Endometrial microvascular endothelial cells (primary cell): ENCODE measurements around the gene SYNE3. TPM values are rescaled to one million over a fixed set of nuclear protein-coding genes. Genes with fewer than 3 reads are reported as not detected.

Experiments
- in situ Hi-C: cut with HindIII; loops from 2 replicates; pipeline ENCODE4 v1.10.0; 2017; ENCODE audit warnings: low sequenced_read_pairs, low pct_unique_long_range_greater_than_20kb; ENCODE audit errors: inconsistent ontology term
- total RNA-seq: library from RNA; depleted of rRNA; stranded (reverse); fragments of >200 nt; gene quantifications from one replicate; pipeline ENCODE4 v1.2.3, GENCODE V29; 2015; ENCODE audit errors: inconsistent ontology term

Gene SYNE3
- total RNA-seq, 1 donor from 2014 or later: 10.2 TPM

- in situ Hi-C loops: loop anchor here (10.0 kb wide), 1 partner anchor 63 kb away; no protein-coding TSS in a partner anchor
These were observed 11.0 kb upstream of the SYNE3 start for GRCh38 chr14:95527387-95528002.

GRCh38 chr14:95526483-95527386, 10.3 kb upstream of the SYNE3 start:
- in situ Hi-C loops: loop anchor here (10.0 kb wide), 1 partner anchor 62 kb away; no protein-coding TSS in a partner anchor

DNA sequence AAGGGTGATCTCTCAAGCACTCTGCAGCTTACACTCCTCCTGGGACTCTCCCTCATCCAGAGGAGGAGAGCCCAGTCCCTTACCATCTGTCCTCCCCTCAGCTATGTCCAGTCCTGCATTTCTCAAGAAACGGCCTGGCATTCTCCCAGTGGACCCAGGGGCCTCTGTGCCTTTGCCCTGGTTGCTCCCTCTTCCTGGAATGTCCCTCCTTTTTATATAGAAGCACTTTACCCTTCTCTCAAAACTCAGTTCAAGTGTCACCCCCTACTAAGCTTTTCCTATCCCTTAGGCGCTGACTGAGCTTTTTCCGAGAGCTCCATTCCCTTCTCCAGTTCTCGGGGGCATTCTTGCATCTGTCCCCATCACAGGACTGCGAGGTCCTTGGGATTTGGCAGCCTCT, 9.5 kb upstream of the SYNE3 start:
- in situ Hi-C loops: loop anchor here (10.0 kb wide), 1 partner anchor 61 kb away; no protein-coding TSS in a partner anchor

DNA sequence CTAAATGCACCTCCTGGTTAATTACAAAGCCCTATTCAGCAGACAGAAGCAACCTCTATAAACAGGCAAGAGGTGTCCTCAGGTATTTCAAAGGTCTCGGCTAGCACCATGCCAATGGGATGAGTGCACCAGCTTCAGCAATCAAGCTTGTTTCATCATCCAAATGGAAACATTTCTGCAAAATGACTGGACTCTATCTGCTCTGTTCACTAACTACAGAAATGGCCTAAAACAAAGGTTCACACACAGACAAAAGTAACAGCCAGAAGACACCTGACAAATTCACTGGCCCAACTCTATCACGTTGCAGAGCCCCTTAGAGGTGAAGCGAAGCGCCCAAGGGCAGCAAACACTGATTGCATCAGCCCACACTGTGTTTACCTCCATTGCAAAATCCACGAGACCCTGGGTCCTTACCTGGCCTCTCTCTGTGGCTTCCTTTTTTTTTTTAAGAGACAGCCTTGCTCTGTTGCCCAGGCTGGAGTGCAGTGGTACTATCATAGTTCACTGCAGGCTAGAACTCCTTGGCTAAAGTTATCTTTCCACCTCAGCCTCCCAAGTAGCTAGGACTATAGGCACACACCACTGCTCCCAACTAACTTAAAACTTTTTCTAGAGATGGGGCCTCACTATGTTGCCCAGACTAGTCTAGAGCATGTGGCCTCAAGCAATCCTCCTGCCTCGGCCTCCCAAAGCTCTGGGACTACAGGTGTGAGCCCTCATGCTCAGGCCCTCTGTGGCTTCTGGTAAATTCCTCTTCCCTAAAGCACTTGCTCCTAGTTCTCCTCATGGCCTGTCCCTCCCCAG, 8.5 kb upstream of the SYNE3 start:
- in situ Hi-C loops: loop anchor here (10.0 kb wide), 1 partner anchor 60 kb away; no protein-coding TSS in a partner anchor

DNA sequence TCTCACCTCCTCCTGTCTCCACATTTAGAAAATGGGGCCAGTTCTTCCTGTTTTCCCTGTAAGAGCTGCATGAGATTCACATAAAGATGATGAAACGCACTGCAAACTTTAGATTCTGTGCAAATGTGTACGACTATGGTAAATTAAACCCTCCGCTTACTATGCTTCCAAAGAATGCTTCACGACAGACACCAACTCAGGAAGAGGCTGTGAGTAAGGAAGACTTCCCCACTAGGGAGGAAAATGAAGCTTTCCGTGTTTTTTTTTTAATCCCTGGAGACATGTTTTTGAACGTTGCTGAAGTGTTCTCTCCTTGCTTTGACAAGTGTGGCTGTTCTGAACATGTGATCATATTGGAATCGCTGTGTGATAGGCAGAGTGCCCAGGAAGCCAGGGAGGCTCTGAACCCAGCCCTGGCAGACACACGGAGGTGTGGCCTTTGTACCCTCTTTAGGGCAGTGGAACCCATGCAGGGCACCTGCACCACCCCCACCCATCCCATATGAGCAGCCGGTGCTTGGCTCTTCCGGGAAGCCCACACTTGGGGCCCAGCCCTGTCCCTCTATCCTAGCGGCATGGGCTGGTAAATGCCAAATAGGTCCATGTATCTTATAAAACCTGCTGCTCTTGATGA, 7.5 kb upstream of the SYNE3 start:
- in situ Hi-C loops: loop anchor here (10.0 kb wide), 1 partner anchor 59 kb away; no protein-coding TSS in a partner anchor

DNA sequence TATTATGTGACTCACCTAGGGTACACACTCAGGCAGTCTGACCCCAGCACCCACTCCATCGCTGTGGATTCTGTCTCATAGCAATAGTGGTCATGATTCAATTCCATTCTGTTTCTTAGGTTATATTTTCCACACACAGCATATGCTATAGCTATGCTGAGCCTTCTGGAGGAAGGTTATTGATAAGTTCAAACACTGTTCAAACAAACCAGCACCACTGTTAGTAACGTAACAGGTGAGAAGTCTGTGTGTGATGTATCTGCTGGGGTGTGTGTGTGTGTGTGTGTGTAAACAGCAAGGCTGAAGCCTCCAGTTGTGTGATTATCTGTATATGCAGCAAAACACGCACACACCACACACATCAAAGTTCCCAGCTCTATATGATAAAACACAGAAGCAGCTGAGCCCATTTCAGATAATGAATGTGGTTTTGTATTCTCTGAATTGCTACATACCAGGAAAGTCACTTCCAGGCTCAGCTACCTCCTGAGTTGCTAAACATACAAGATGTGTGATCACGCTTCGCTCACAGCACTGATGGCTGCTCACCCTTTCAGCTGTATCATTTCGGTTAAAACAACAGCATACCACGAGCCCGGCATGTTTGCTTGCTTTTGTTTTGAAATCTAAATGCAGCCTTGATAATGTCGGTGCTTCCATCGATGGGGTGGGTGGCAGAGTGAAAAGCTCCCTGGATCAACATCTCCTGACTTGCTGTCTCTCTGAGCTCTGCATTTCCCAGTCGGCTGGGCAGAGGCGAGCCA, 6.8 kb upstream of the SYNE3 start:
- in situ Hi-C loops: loop anchor here (10.0 kb wide), 1 partner anchor 58 kb away; no protein-coding TSS in a partner anchor

- in situ Hi-C loops: loop anchor here (10.0 kb wide), 1 partner anchor 58 kb away; no protein-coding TSS in a partner anchor
These were observed 6.1 kb upstream of the SYNE3 start for GRCh38 chr14:95522556-95522955.

DNA sequence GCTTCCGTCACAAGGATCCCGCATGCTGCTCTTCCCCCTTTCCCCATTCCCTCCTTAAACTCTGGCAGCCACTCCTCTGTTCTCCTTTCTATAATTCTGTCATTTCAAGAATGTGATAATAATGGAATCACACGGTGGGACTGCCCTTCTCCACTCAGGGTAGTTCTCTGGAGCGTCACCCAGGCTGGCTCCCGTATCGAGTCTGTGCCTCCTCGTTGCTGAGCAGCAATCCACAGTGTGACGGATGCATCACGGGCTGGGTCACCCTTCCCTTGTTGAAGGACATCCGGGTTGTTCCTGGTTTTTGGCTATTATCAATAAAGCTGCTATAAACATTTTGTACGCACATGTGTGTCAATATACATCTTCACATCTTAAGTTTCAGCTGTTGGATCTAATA, 5.7 kb upstream of the SYNE3 start:
- in situ Hi-C loops: loop anchor here (10.0 kb wide), 1 partner anchor 57 kb away; no protein-coding TSS in a partner anchor

DNA sequence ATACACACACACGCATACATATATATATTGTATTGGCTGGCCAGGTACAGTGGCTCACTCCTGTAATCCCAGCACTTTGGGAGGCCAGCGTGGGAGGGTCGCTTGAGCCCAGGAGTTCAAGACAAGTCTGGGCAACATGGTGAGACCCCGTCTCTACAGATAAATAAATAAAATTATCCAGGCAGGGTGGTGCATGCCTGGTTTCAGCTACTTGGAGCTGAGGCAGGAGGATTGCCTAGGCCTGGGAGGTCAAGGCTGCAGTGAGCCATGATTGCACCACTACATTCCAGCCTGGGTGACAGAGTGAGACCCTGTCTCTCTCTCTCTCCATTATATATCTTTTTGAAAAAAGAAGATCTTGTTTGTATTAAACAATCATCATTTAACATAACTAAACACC, 4.6 kb upstream of the SYNE3 start:
- in situ Hi-C loops: loop anchor here (10.0 kb wide), 1 partner anchor 56 kb away; no protein-coding TSS in a partner anchor

GRCh38 chr14:95520346-95520745, 3.9 kb upstream of the SYNE3 start:
- in situ Hi-C loops: loop anchor here (10.0 kb wide), 1 partner anchor 56 kb away; no protein-coding TSS in a partner anchor

DNA sequence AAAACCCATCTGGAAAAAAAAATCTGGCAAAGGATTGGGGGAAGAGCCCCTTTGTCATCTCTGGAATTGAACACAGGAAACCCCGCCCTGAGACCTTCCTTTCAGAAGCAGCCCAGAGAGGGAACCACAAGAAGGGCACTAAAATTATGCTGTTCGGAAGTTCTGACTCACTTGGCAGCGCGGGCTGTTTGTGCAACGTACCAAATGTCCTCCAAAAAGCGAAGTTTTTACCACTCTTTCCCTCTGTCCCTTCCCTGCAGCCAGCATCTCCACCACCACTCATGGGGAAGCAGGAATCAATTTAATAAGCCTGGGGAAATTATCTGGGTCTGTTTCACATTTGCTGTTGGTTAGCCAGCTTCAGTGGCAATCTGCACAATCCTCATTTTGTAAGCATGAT, 3.2 kb upstream of the SYNE3 start:
- in situ Hi-C loops: loop anchor here (10.0 kb wide), 1 partner anchor 55 kb away; no protein-coding TSS in a partner anchor

- in situ Hi-C loops: no loop called here
These were observed 1.7 kb upstream of the SYNE3 start for GRCh38 chr14:95518045-95518751.

GRCh38 chr14:95515596-95516552, 576 bp downstream of the SYNE3 start:
- in situ Hi-C loops: no loop called here

GRCh38 chr14:95515080-95515489, 1.4 kb downstream of the SYNE3 start:
- in situ Hi-C loops: no loop called here

- in situ Hi-C loops: no loop called here
These were observed 2.0 kb downstream of the SYNE3 start for GRCh38 chr14:95514131-95515079.
